ENCODE results near the gene WNK1.

DNA sequence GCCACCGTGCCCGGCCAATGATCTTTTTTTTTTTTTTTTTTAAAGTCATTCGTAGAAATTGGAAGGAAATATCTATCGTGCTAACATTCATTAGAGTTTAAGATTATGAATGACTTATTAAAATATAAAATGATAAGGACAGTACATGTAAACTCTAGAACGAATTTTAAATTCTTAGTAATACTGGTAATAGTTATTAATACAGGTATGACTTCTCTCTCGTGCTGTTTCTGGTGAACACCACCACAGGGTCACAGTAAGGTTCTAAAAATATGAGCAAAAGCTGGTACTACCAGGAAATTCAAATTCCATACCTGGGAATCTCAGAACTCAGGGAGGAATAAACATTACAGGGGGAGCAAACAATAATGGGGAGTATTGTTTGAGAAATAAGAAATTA is 26.2 kb downstream of the WNK1 start:
- TF ChIP-seq CTCF (IDR thresholded peaks at IDR 0.05; ENCODE audit: insufficient read depth, low read depth, low read length) (no peak), EZH2 (IDR thresholded peaks at IDR 0.05; ENCODE audit: insufficient read depth, low read length) (no peak)

All from astrocyte (in vitro differentiated cells and primary cell).